ENCODE results near the gene SSR2.

- TF ChIP-seq ZBTB49 (tag by site-specific recombination; IDR thresholded peaks at IDR 0.05; ENCODE audit: low read depth) (no peak), CTCF (tag by site-specific recombination; IDR thresholded peaks at IDR 0.05) (no peak), ZNF473 (tag by site-specific recombination; IDR thresholded peaks at IDR 0.05) (no peak), ZNF830 (tag by site-specific recombination; IDR thresholded peaks at IDR 0.05; ENCODE audit: low read depth) (no peak), ZNF837 (tag by site-specific recombination; IDR thresholded peaks at IDR 0.05) (no peak), ZSCAN18 (tag by site-specific recombination; IDR thresholded peaks at IDR 0.05) (no peak), ZNF341 (tag by site-specific recombination; IDR thresholded peaks at IDR 0.05; ENCODE audit: low read depth) (no peak), ZNF529 (tag by site-specific recombination; IDR thresholded peaks at IDR 0.05; ENCODE audit: insufficient replicate concordance) (no peak), ZNF350 (tag by site-specific recombination; IDR thresholded peaks at IDR 0.05) (no peak), TCF7L2 (IDR thresholded peaks at IDR 0.05; ENCODE audit: borderline replicate concordance, low read depth, low read length) (no peak), ZNF10 (tag by site-specific recombination; IDR thresholded peaks at IDR 0.05) (no peak), ZEB2 (tag by site-specific recombination; IDR thresholded peaks at IDR 0.05) (no peak)
- TF ChIP-seq, protein P1, sequence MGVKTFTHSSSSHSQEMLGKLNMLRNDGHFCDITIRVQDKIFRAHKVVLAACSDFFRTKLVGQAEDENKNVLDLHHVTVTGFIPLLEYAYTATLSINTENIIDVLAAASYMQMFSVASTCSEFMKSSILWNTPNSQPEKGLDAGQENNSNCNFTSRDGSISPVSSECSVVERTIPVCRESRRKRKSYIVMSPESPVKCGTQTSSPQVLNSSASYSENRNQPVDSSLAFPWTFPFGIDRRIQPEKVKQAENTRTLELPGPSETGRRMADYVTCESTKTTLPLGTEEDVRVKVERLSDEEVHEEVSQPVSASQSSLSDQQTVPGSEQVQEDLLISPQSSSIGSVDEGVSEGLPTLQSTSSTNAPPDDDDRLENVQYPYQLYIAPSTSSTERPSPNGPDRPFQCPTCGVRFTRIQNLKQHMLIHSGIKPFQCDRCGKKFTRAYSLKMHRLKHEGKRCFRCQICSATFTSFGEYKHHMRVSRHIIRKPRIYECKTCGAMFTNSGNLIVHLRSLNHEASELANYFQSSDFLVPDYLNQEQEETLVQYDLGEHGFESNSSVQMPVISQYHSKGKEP (tag by site-specific recombination; IDR thresholded peaks at IDR 0.05), result no peak
- TF ChIP-seq, protein P2, sequence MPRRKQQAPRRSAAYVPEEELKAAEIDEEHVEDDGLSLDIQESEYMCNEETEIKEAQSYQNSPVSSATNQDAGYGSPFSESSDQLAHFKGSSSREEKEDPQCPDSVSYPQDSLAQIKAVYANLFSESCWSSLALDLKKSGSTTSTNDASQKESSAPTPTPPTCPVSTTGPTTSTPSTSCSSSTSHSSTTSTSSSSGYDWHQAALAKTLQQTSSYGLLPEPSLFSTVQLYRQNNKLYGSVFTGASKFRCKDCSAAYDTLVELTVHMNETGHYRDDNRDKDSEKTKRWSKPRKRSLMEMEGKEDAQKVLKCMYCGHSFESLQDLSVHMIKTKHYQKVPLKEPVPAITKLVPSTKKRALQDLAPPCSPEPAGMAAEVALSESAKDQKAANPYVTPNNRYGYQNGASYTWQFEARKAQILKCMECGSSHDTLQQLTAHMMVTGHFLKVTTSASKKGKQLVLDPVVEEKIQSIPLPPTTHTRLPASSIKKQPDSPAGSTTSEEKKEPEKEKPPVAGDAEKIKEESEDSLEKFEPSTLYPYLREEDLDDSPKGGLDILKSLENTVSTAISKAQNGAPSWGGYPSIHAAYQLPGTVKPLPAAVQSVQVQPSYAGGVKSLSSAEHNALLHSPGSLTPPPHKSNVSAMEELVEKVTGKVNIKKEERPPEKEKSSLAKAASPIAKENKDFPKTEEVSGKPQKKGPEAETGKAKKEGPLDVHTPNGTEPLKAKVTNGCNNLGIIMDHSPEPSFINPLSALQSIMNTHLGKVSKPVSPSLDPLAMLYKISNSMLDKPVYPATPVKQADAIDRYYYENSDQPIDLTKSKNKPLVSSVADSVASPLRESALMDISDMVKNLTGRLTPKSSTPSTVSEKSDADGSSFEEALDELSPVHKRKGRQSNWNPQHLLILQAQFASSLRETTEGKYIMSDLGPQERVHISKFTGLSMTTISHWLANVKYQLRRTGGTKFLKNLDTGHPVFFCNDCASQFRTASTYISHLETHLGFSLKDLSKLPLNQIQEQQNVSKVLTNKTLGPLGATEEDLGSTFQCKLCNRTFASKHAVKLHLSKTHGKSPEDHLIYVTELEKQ (tag by site-specific recombination; IDR thresholded peaks at IDR 0.05; ENCODE audit: borderline replicate concordance), result no peak
These were observed 1.2 kb upstream of the SSR2 start for GRCh38 chr1:156021954-156022353.

Measured in HEK293 (cell line).